Naive thymus-derived CD8-positive, alpha-beta T cell (primary cell): ENCODE data around the gene MPHOSPH8. TPM values are rescaled to one million over a fixed set of nuclear protein-coding genes. Genes with fewer than 3 reads are reported as not detected.

ENCODE experiments used
- ATAC-seq, 2 donors: fragments of 150-1000 bp; cut with Tn5 transposase in 1 of 2; sonication (Bioruptor Pico), chemical (Tn5 transposase) in 1 of 2; 1 replicate in 1 of 2; 2 replicates in 1 of 2; pipeline ENCODE4 v1.10.0; 2021; ENCODE audit warnings: mild to moderate bottlenecking in 2 of 2, moderate library complexity in 2 of 2
- POLR2A ChIA-PET: fragments of 350-600 bp; sonication (Branson Sonifier 250); formaldehyde crosslinking; loops from one replicate; lab custom pipeline; 2021; ENCODE audit warnings: antibody characterized with exemption; lab: Charles Lee
- DNase-seq, 10 donors: peaks; one replicate each; pipeline versions ENCODE4 v3.0.0 to v3.0.0-alpha.2; 2020 to 2022
- H3K27ac Mint-ChIP-seq, 10 donors: one replicate each; pipeline ENCODE4 v1.8.0; 2020 to 2022; ENCODE audit warnings: mild to moderate bottlenecking in 10 of 10, mixed read lengths in 10 of 10, moderate library complexity in 4 of 10, inconsistent platforms in 1 of 10
- H3K27me3 Mint-ChIP-seq, 5 donors: one replicate each; pipeline ENCODE4 v1.8.0; 2021 to 2022; ENCODE audit warnings: mixed read lengths in 5 of 5
- H3K36me3 Mint-ChIP-seq, 3 donors: one replicate each; pipeline ENCODE4 v1.8.0; 2020 to 2022; ENCODE audit warnings: mixed read lengths in 3 of 3, mild to moderate bottlenecking in 2 of 3, inconsistent platforms in 1 of 3
- H3K4me1 Mint-ChIP-seq, 4 donors: one replicate each; pipeline ENCODE4 v1.8.0; 2021 to 2022; ENCODE audit warnings: mixed read lengths in 4 of 4
- H3K4me3 Mint-ChIP-seq, 10 donors: one replicate each; pipeline ENCODE4 v1.8.0; 2020 to 2022; ENCODE audit warnings: mild to moderate bottlenecking in 10 of 10, mixed read lengths in 10 of 10, moderate library complexity in 6 of 10, inconsistent platforms in 1 of 10
- H3K9me3 Mint-ChIP-seq, 9 donors: one replicate each; pipeline ENCODE4 v1.8.0; 2020 to 2022; ENCODE audit warnings: mixed read lengths in 9 of 9, mild to moderate bottlenecking in 3 of 9, inconsistent platforms in 1 of 9, moderate library complexity in 1 of 9
- polyA plus RNA-seq, 3 donors: library from polyadenylated mRNA; unstranded; fragments of 300-500 nt; fragmentation: Illumina TruSeq; gene quantifications; one replicate each; pipeline ENCODE4 v1.2.3, GENCODE V29; 2021
- total RNA-seq, 8 experiments: library from RNA in 2 of 8; stranded (reverse) in 2 of 8; gene quantifications; one replicate each; pipeline ENCODE4 v1.2.3 and lab custom pipeline; 2021 to 2026

MPHOSPH8 gene, protein sequence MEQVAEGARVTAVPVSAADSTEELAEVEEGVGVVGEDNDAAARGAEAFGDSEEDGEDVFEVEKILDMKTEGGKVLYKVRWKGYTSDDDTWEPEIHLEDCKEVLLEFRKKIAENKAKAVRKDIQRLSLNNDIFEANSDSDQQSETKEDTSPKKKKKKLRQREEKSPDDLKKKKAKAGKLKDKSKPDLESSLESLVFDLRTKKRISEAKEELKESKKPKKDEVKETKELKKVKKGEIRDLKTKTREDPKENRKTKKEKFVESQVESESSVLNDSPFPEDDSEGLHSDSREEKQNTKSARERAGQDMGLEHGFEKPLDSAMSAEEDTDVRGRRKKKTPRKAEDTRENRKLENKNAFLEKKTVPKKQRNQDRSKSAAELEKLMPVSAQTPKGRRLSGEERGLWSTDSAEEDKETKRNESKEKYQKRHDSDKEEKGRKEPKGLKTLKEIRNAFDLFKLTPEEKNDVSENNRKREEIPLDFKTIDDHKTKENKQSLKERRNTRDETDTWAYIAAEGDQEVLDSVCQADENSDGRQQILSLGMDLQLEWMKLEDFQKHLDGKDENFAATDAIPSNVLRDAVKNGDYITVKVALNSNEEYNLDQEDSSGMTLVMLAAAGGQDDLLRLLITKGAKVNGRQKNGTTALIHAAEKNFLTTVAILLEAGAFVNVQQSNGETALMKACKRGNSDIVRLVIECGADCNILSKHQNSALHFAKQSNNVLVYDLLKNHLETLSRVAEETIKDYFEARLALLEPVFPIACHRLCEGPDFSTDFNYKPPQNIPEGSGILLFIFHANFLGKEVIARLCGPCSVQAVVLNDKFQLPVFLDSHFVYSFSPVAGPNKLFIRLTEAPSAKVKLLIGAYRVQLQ
- total RNA-seq (100 to 1,000 TPM; 107 to 112 TPM), polyA plus RNA-seq (10 to 100 TPM in 2 of 3 donors, 1 to 10 TPM in 1; 8.6 to 17.8 (median 14.4) TPM), total RNA-seq (lab: John Stamatoyannopoulos, UW) (67.0 to 204 (median 171) reads per million in 6 experiments)

DNA sequence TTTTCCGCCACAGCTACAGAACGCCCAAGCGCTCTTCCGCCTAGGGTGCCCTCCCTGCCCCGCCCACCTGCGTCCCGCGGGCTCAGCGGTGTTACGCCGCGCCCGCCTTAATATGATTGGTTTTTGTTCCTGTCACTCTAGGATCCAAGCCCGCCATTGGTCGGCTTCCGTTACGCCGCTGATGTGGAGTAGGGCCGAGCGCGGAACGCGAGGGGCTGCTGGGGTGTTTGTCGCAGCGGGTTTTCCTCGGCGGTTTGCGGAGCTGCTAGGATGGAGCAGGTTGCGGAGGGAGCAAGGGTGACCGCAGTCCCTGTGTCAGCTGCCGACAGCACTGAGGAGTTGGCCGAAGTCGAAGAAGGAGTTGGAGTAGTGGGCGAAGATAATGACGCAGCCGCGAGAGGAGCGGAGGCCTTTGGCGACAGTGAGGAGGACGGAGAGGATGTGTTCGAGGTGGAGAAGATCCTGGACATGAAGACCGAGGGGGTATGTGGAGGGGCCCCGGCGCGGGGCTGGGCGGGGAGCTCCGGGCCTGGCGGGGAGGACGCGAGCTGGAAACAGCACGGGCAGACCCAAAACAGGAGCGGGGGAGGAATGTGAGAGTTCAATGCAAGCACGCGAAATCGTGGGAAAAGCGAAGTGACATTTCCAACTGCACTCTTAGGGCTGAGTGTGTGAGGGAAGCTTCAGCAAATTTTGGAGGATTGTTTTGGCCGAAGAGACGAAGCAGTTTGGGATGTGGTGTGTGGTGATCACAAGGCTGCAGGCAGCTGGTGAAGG, at the start of gene MPHOSPH8:
Gene MPHOSPH8, plus strand, starts transcription at position 181 of the 777 bp plus-strand sequence. Its CDS starts 90 bp downstream, at position 271.
- H3K4me1 Mint-ChIP-seq = peaks cover 20 to 52% (median 36%) of the 10 kb centered on the region in 4 donors
- peak within 1 kb of the TSS; percentile 99 to 100 (median 100) for H3K27ac Mint-ChIP-seq
- no peaks in the 10 kb centered on the region for H3K27me3 Mint-ChIP-seq
- POLR2A ChIA-PET = interaction anchor here (0.6 to 2.5 kb wide), 10 partner anchors 10 to 1136 kb away, joined by 3 to 24 read pairs (median 3); partner anchors contain the start of genes ZMYM2 and ZMYM5
- ATAC-seq = peak; percentile 96 to 98
- peaks cover 0 to 12% (median 0%) of the 10 kb centered on the region in 9 donors for H3K9me3 Mint-ChIP-seq
- peak; percentile 86 to 97 (median 92) for DNase-seq
- peak within 1 kb of the TSS; percentile 95 to 100 (median 100) for H3K4me3 Mint-ChIP-seq
- H3K36me3 Mint-ChIP-seq = peaks cover 4 to 23% (median 6%) of the 10 kb centered on the region in 3 donors

DNA sequence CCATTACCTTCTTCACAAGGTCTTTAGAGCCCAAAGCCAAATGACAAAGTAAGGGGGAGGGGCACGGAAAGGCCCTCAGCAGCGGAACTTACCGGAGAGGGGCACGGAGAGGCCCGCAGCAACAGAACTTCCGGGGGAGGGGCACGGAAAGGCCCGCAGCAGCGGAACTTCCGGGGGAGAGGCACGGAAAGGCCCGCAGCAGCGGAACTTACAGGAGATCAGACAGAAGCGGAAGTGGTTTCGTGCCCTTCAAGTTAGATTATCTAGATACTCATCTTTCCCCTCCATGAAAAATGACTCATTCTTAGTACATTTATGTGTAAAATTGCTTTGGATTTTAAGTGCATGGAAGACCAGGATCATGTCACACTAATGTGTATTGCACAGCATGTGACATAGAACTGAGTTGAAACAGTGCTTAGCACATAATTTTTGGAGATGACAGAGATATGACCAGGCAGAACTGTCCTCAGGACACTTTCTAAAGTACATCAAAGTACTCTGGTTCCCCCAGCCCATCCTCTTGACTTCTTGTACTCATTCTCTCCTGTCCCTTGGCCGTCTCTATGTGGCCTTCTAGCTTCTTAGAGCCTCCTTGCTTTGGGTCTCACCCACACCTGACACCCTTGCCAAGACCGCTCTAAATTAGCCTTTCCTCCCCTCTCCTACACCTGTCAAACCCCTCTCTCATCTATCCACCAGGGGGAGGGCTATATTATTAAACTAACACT, 46.4 kb upstream of the MPHOSPH8 start:
- peaks cover 0 to 37% (median 14%) of the 10 kb centered on the region in 9 donors for H3K9me3 Mint-ChIP-seq
- peak overlapping the region; percentile 64 to 85 (median 82) for H3K4me3 Mint-ChIP-seq
- H3K4me1 Mint-ChIP-seq = peaks cover 9 to 27% (median 24%) of the 10 kb centered on the region in 4 donors
- peaks cover 6 to 20% (median 8%) of the 10 kb centered on the region in 3 donors for H3K36me3 Mint-ChIP-seq
- POLR2A ChIA-PET = interaction anchor here (0.6 to 1.0 kb wide), 2 partner anchors 46 to 54 kb away, joined by 3 to 4 read pairs; no protein-coding TSS in a partner anchor
- peaks cover 0 to 7% (median 0%) of the 10 kb centered on the region in 5 donors for H3K27me3 Mint-ChIP-seq
- ATAC-seq (peak; percentile 83 to 91), DNase-seq (peak; percentile 41 to 88 (median 68))
- H3K27ac Mint-ChIP-seq = peak overlapping the region; percentile 82 to 95 (median 90)

DNA sequence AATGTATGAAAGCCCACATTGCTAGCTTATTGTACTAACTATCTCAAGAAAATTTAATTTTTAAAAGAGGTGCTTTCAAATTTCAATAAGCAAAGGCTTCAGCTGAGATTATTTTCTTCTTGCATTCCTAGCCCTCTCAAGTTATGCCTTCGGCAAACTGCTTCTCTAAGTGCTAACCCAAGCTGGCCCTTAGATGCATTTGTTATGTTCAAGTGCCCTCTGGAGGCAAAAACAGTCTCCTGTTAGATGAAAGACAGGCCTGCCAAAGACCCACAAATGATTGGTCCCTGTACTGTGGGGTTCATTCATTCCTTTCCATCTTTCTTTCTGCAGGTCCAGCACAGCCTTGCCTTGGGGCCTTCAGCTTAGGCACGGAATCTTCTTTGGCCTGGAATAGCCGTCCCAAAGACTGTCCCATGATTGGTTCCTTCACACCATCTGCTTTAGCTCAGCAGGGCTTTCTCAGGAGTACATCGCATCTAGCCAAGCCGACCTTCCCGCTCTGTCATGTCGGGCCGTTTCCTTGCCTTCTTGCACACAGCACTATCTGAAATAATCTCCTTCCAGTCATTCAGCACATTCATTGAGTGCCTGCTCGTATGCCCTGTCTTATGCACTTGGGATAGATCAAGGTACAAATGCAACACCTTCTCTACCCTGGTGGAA, 45.7 kb upstream of the MPHOSPH8 start:
- DNase-seq (peak in 5 of 10 donors; percentile 30 to 52 (median 39)), ATAC-seq (peak; percentile 46)
- peaks cover 6 to 13% (median 8%) of the 10 kb centered on the region in 3 donors for H3K36me3 Mint-ChIP-seq
- H3K27me3 Mint-ChIP-seq = peaks cover 0 to 3% (median 0%) of the 10 kb centered on the region in 5 donors
- peak overlapping the region; percentile 83 to 95 (median 90) for H3K27ac Mint-ChIP-seq
- POLR2A ChIA-PET = interaction anchor here (0.5 to 0.6 kb wide), 2 partner anchors 10 to 53 kb away, joined by 4 read pairs; no protein-coding TSS in a partner anchor
- H3K4me1 Mint-ChIP-seq = peaks cover 9 to 27% (median 24%) of the 10 kb centered on the region in 4 donors
- H3K9me3 Mint-ChIP-seq = peaks cover 0 to 30% (median 10%) of the 10 kb centered on the region in 9 donors
- peak overlapping the region in 9 of 10 donors; percentile 74 to 85 (median 82) for H3K4me3 Mint-ChIP-seq

DNA sequence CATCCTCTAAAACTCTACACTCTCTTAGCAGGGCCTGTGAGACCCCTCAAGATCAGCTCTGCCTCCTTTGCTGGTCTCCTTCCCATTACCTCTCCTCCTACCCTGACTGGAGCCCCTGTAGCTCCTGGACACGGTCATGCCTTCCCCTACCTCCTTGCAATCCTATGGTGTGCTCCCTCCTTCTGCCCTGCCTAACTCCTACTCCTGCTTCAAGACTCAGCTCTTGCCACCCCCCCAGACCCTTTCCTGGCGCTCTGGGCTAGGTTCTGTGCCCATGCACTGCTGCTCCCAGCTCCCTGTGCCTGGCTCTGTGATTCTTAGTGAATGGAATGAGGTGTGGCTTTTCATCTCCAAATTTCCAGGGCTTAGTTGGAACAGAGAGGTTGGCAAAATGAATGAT, 44.1 kb upstream of the MPHOSPH8 start:
- peaks cover 0 to 6% (median 0%) of the 10 kb centered on the region in 3 donors for H3K36me3 Mint-ChIP-seq
- no peak for ATAC-seq
- peaks cover 9 to 27% (median 24%) of the 10 kb centered on the region in 4 donors for H3K4me1 Mint-ChIP-seq
- H3K27me3 Mint-ChIP-seq = peaks cover 0 to 5% (median 0%) of the 10 kb centered on the region in 5 donors
- peak overlapping the region in 1 of 10 donors; percentile 12 for H3K4me3 Mint-ChIP-seq
- POLR2A ChIA-PET = no interaction called here
- H3K27ac Mint-ChIP-seq = peak overlapping the region in 5 of 10 donors; percentile 27 to 73 (median 41)
- H3K9me3 Mint-ChIP-seq = peaks cover 0 to 16% (median 0%) of the 10 kb centered on the region in 9 donors
- no peak for DNase-seq

DNA sequence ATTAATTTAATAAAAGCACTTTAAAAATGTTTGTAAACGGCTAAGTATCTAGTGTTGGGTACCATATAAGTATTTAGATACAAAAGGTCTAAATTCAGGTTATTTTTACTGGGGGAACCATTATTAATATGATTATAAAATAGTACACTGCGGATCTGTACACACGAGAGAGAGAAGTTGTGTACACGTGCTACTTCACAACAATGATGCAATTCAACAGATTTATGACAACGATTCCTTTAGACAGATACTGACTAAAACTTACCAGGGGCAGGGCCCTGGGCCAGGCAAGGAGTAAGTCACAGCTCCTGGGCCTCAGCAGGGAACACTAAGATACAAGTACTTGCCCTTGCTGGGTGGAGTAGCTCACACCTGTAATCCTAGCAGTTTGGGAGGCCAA, 43.0 kb upstream of the MPHOSPH8 start:
- Mint-ChIP-seq H3K4me3 (no peak overlapping the region), H3K27me3 (peaks cover 0 to 6% (median 2%) of the 10 kb centered on the region in 5 donors), H3K4me1 (peaks cover 9 to 27% (median 24%) of the 10 kb centered on the region in 4 donors), H3K9me3 (peaks cover 0 to 8% (median 0%) of the 10 kb centered on the region in 9 donors), H3K27ac (no peak overlapping the region), H3K36me3 (no peaks in the 10 kb centered on the region)
- POLR2A ChIA-PET = no interaction called here
- no peak for DNase-seq
- ATAC-seq = no peak

DNA sequence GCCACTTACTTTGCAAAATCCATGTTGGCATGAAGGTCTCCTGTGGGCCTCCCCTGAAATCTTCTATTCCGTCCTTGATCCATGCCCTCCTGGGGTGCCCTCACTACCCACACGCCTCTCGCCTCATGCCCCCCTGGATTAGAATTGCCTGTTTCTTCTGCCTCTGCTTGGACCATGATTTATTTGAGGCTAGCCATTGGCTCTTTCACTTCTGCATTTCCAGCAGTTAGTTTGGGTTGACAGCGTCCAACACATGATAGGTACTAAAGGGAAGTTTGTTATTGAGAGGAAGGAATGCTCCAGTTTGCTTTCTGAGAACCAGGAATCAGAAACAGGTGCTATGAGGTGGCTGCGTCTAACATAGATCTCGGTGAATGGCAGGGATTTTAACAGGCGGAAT, 41.6 kb upstream of the MPHOSPH8 start:
- peaks cover 6 to 16% (median 15%) of the 10 kb centered on the region in 4 donors for H3K4me1 Mint-ChIP-seq
- no peak for DNase-seq
- no peak overlapping the region for H3K4me3 Mint-ChIP-seq
- peak overlapping the region in 2 of 10 donors; percentile 2 to 32 for H3K27ac Mint-ChIP-seq
- POLR2A ChIA-PET = no interaction called here
- H3K36me3 Mint-ChIP-seq = no peaks in the 10 kb centered on the region
- ATAC-seq = no peak
- H3K27me3 Mint-ChIP-seq = peaks cover 0 to 10% (median 6%) of the 10 kb centered on the region in 5 donors
- peaks cover 0 to 3% (median 0%) of the 10 kb centered on the region in 9 donors for H3K9me3 Mint-ChIP-seq

DNA sequence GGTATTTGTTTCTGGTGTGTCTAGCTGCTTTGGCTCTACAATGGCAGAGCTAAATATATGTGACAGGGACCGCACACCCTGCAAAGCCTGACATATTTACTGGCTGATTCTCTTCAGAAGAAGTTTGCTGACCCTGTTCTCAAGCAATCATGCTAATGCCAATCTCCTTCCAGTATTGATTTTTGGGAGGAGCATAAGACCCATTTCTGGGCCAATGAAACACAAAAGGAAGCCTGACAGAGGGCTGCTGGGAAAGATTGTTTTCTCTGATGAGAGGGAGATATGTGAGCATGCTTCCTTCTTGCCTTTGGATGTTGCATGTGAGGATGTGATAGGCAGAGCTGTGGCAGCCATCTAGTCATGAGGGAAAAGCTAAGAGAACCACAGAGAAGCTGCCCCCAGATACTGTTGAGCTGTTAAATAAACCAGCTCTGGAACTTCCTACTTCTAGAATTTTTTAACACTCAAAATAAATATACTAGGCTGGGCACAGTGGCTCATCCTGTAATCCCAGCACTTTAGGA, 40.7 kb upstream of the MPHOSPH8 start:
- ATAC-seq = no peak
- Mint-ChIP-seq H3K27me3 (peaks cover 0 to 11% (median 10%) of the 10 kb centered on the region in 5 donors), H3K4me1 (peaks cover 1 to 7% (median 6%) of the 10 kb centered on the region in 4 donors), H3K4me3 (no peak overlapping the region), H3K9me3 (no peaks in the 10 kb centered on the region), H3K27ac (no peak overlapping the region), H3K36me3 (no peaks in the 10 kb centered on the region)
- POLR2A ChIA-PET = no interaction called here
- no peak for DNase-seq

DNA sequence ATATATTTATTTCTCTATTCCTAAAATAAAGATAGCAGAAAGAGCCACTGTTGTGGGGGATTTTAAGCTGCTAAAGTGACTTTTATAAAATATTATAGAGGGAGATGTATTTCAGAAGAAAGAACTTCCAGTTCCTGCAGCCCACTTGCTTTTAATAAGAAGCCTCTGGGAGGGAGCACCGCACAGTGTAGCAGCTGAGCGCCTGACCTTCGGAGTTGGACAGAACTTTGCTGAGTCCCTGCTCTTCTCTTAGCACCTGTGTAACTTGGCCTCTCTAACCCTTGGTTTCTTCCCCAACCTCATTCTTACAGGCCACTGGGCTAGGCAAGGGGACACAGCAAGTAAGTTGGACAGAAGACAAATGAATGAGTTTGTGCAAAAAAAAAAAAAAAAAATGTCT, 37.4 kb upstream of the MPHOSPH8 start:
- H3K4me1 Mint-ChIP-seq = no peaks in the 10 kb centered on the region
- POLR2A ChIA-PET = no interaction called here
- no peak overlapping the region for H3K4me3 Mint-ChIP-seq
- no peaks in the 10 kb centered on the region for H3K36me3 Mint-ChIP-seq
- no peak overlapping the region for H3K27ac Mint-ChIP-seq
- peaks cover 7 to 25% (median 22%) of the 10 kb centered on the region in 5 donors for H3K27me3 Mint-ChIP-seq
- no peaks in the 10 kb centered on the region for H3K9me3 Mint-ChIP-seq
- ATAC-seq (no peak), DNase-seq (no peak)

DNA sequence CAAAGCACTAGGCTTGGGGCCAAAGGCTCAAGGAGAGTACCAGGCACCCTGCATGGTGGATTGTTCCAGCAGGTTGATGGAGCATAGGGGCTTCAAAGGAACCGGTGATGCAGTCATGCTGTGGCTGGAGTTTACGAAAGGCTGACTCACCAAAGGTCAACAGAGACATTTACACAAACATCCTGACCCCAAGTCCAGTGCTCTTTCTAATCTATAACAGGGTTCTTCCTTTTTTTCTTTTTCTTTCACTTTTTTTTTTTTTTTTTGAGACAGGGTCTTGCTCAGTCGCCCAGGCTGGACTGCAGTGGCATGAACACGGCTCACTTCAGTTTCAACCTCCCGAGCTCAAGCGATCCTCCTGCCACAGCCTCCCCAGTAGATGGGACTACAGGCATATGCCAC, 36.5 kb upstream of the MPHOSPH8 start:
- peak overlapping the region in 1 of 10 donors; percentile 20 for H3K27ac Mint-ChIP-seq
- no peak overlapping the region for H3K4me3 Mint-ChIP-seq
- ATAC-seq (no peak), DNase-seq (no peak)
- H3K27me3 Mint-ChIP-seq = peaks cover 7 to 25% (median 22%) of the 10 kb centered on the region in 5 donors
- H3K9me3 Mint-ChIP-seq = no peaks in the 10 kb centered on the region
- H3K4me1 Mint-ChIP-seq = peaks cover 0 to 2% (median 0%) of the 10 kb centered on the region in 4 donors
- H3K36me3 Mint-ChIP-seq = no peaks in the 10 kb centered on the region
- POLR2A ChIA-PET = interaction anchor here (0.8 kb wide), 1 partner anchor 9 kb away, joined by 4 read pairs; no protein-coding TSS in a partner anchor

DNA sequence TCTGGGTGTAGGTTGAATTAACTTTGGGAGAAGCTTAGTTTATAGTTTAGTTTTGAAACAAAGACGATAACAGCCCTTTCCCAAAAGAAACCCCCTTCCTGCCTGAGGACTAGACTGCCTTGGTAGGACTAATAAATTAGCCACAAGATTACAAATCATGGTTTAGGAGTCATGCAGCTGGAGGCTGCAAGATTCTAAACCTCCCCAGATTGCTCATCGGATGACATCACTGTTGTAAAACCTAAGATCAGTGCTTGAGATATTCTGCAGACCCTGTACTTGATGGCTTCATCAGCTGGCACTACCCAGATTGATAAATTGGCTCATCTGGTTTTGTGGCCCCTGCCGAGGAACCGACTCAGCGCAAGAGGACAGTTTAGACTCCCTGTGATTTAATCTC, 35.9 kb upstream of the MPHOSPH8 start:
- no peak for ATAC-seq
- Mint-ChIP-seq H3K4me1 (peaks cover 0 to 2% (median 0%) of the 10 kb centered on the region in 4 donors), H3K36me3 (no peaks in the 10 kb centered on the region), H3K4me3 (no peak overlapping the region), H3K27ac (peak overlapping the region in 1 of 10 donors; percentile 77), H3K27me3 (peaks cover 7 to 25% (median 22%) of the 10 kb centered on the region in 5 donors), H3K9me3 (no peaks in the 10 kb centered on the region)
- DNase-seq = no peak
- POLR2A ChIA-PET = interaction anchor here (0.8 kb wide), 1 partner anchor 9 kb away, joined by 4 read pairs; no protein-coding TSS in a partner anchor
